Measurements from ENCODE around the gene CTU1.

Gene CTU1

DNA sequence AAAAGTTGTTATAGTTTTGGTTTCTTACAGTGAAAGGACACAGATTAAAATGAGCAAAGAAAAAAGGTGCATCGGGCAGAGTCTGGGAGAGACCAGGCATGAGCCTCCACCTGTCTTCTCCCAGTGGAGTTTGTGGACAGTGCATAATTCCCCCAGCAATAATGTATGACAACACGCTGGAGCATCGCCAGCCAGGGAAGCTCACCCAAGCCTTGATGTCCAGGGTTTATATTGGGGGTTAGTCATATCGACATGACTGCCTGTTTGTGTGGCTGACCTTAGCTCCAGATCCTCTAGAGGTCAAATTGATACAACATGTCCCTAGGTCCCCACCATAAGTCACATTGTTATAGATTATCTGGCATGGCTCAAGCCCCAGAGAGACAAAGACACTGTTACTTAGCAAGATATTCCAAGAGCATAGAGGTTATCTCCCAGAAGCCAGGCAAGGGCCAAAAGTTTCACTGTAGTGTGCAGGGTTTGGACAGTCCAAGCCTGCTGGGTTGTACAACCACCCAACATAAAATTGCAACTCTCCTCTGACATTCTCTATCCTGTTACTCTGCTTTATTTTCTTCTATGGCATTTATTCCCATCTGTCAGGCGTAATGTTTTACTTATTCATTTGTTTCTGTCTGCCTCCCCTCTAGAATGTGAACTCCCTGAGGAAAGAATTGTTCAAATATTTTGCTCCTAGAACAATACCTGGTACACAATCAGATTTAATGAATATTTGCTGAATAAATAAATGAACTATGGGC is 37.7 kb downstream of the CTU1 start:
- DNase-seq (ENCODE audit: low read depth) = no peak
- no peak overlapping the region for H3K4me3 ChIP-seq (ENCODE audit: low read depth, low read length)
- TF ChIP-seq, protein P1, sequence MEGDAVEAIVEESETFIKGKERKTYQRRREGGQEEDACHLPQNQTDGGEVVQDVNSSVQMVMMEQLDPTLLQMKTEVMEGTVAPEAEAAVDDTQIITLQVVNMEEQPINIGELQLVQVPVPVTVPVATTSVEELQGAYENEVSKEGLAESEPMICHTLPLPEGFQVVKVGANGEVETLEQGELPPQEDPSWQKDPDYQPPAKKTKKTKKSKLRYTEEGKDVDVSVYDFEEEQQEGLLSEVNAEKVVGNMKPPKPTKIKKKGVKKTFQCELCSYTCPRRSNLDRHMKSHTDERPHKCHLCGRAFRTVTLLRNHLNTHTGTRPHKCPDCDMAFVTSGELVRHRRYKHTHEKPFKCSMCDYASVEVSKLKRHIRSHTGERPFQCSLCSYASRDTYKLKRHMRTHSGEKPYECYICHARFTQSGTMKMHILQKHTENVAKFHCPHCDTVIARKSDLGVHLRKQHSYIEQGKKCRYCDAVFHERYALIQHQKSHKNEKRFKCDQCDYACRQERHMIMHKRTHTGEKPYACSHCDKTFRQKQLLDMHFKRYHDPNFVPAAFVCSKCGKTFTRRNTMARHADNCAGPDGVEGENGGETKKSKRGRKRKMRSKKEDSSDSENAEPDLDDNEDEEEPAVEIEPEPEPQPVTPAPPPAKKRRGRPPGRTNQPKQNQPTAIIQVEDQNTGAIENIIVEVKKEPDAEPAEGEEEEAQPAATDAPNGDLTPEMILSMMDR (IDR thresholded peaks at IDR 0.05; ENCODE audit: control insufficient read depth, extremely low read depth, insufficient read depth) = no peak

DNA sequence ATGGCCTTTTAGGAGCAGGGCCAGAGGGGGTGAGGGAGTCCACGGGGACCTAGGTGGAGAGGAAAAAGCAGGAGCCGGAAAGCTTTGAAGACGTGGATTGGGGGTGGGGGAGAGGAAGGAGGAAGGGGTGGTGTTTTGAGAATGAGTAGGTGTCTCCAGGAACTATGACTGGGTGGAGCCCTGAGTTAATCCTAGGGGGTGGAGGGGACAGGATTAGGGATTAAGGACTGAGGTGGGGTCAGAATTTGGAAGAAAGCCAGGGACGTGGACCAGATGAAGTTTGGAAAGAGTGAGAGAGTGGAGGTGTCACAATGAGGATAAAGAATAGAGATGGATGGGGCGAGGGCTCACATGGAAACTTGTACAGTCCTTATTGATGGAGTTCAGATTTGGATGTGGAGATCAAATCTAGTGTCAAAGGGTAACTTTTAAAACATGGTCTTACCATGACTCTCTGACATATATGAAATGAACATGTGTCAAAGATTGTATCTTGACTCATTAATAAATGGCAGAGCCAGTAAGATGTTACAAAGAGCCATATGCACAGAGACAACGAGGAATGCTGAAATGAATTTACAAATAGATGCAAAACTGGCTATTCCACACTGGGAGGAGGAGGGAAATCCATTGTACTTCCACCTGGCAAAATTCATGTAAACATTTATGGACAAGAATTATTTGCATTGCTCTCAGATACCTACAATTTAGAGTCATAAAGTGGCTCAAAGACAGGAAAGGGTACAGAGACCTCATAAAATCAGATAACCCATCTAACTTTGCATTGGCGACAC is 41.6 kb downstream of the CTU1 start:
- DNase-seq (ENCODE audit: low read depth) = peak; percentile 88
- TF ChIP-seq, protein P1 (IDR thresholded peaks at IDR 0.05; ENCODE audit: control insufficient read depth, extremely low read depth, insufficient read depth) = no peak
- no peak overlapping the region for H3K4me3 ChIP-seq (ENCODE audit: low read depth, low read length)

DNA sequence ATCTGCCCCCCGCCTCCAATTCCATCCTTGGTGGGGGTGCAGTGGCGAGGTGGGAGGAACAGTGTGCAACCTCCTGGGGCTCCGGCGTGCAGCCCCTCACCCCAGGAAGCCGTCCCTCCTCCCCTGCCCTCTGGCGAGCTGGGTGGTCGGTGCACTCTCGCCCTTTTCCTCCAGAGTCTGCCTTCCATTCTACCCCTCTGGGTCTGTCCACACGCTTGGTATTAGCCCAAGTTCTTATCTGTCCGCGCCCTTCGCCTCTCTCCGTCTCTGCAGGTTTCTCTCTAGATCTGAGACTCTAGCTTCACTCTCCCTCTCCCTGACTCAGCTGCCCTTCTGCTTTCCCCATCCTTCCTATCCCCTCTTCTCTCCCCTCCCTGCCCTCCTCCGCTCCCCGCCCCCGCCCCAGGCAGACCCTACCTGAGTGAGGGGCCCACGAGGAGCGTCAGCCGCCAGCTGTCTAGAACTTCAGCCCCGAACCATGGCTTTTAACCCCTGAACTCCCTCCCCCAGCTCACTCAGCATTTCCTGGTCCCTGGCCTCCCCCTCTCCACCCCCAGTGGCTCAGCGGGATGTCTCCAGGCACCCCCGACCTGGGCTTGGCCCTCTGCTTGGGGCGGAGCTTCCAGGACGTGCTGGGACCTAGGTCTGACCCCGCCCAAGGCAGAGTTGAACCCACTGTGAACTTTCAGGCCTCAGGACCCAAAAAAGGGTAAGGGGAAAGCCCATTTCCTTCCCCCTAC is 42.8 kb downstream of the CTU1 start:
- no peak overlapping the region for H3K4me3 ChIP-seq (ENCODE audit: low read depth, low read length)
- no peak for DNase-seq (ENCODE audit: low read depth)
- TF ChIP-seq, protein P1 (IDR thresholded peaks at IDR 0.05; ENCODE audit: control insufficient read depth, extremely low read depth, insufficient read depth) = no peak

DNA sequence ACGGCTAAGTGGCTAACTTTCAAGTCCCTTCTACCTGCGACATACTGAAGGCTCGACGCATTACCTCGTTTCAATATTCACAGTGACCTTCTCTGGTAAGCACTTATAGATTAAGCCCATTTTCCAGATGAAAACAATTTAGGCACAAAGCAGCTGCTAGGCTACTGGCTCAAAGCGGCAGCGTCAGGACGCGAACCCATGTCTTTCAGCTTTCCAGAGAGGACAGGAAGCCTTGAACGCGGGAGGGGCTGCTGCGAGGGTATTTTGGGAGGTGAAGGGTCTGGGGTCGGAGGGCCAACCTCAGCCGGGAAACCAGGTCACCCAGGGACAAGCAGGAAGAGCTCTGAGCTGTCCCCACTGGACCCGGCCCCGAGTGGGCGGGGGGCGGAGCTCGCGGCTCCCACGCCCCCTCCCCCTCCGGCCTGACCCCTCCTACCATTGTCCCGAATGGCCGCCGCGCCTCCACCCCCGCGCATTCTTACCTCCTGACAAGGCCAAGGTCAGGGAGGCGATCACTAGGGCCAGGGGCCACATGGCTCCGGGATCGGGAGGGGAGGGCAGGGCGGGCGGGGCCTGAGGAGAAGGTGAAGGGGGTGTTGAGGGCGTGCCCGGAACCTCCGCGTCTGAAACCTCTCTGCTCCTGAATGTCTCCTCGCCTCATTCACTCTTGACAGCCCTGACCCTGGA is 43.5 kb downstream of the CTU1 start, which contains the start of gene KLK13:
TSS of gene KLK13 (minus strand) at position 559 of the 687 bp plus-strand sequence. CDS start at position 534, 25 bp downstream.
- TF ChIP-seq, protein P1 (IDR thresholded peaks at IDR 0.05; ENCODE audit: control insufficient read depth, extremely low read depth, insufficient read depth) = no peak
- DNase-seq (ENCODE audit: low read depth) = no peak
- no peak within 1 kb of the TSS for H3K4me3 ChIP-seq (ENCODE audit: low read depth, low read length)

DNA sequence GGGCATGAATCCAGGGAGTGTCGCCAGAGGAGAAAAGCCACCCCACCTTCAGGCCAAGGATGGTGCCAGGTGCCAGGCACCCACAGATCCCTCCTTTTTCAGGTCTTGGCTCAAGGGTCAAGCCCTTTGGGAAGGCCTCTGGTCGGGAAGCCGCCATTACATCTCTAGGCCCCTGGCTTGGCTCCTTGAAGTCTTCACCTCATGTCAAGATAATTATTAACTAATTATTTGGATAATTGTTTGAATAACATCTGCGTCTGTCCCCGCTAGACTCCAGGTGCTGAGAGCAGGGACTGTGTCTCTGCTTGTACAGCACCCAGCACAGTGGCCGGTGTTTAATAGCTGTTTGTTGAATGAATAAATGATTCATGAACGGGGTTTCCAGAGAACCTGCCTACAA is 44.5 kb downstream of the CTU1 start:
- DNase-seq (ENCODE audit: low read depth) = no peak
- TF ChIP-seq, protein P1 (IDR thresholded peaks at IDR 0.05; ENCODE audit: control insufficient read depth, extremely low read depth, insufficient read depth) = no peak
- no peak overlapping the region for H3K4me3 ChIP-seq (ENCODE audit: low read depth, low read length)

DNA sequence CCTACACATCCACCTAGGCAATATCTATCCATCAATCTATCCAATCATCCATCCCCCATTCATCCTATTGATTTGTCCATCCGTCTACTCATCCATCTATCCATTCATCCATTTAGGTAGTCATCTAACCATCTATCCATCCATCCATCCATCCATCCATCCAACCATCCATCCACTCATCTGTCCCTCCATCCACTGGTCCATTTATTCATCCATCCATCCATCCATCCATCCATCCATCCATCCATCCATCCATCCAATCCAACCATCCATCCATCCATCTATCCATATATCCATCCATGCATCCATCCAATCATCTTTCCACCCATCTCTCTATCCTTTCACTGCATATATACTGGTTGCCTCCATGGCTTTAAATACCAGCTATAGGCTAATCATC is 47.2 kb downstream of the CTU1 start:
- no peak for DNase-seq (ENCODE audit: low read depth)
- no peak overlapping the region for H3K4me3 ChIP-seq (ENCODE audit: low read depth, low read length)
- TF ChIP-seq, protein P1 (IDR thresholded peaks at IDR 0.05; ENCODE audit: control insufficient read depth, extremely low read depth, insufficient read depth) = no peak
